GM06990 (cell line): Measurements from ENCODE around the gene ACCS.

Experiments
- DNase-seq: peaks from one replicate; pipeline ENCODE4 v3.0.0-alpha.2; 2011; ENCODE audit not compliant: insufficient read length; ENCODE audit errors: extremely low read depth
- H3K27me3 ChIP-seq: replicated peaks from 2 replicates; pipeline ENCODE4 v1.6.0; 2011; ENCODE audit warnings: low read length; ENCODE audit not compliant: control insufficient read depth, insufficient read depth
- H3K36me3 ChIP-seq: 2 replicates; pipeline ENCODE4 v1.5.1; 2011; ENCODE audit warnings: low read length; ENCODE audit not compliant: control insufficient read depth, insufficient read depth
- H3K4me3 ChIP-seq: replicated peaks from 2 replicates; pipeline ENCODE4 v1.5.1; 2011; ENCODE audit warnings: low read depth, mild to moderate bottlenecking, control low read depth, low read length
- CTCF ChIP-seq: IDR thresholded peaks from 2 replicates; pipeline ENCODE4 v1.5.1; 2011; ENCODE audit warnings: low read length, control low read depth, mild to moderate bottlenecking, inconsistent platforms; ENCODE audit not compliant: insufficient read depth, poor library complexity, severe bottlenecking

ACCS gene

GRCh38 chr11:44065161-44065661 is 859 bp upstream of the ACCS start:
- Histone ChIP-seq H3K36me3 (no peaks in the 10 kb centered on the region), H3K4me3 (no peak overlapping the region; the same call in 1 of the 2 replicates), H3K27me3 (no peaks in the 10 kb centered on the region)
- DNase-seq, result no peak
- TF ChIP-seq CTCF, result no peak

GRCh38 chr11:44066732-44067141 is 667 bp downstream of the ACCS start:
- Histone ChIP-seq H3K4me3 (peak overlapping the region; percentile 72), H3K36me3 (no peaks in the 10 kb centered on the region), H3K27me3 (no peaks in the 10 kb centered on the region)
- DNase-seq, result no peak
- TF ChIP-seq CTCF, result no peak

GRCh38 chr11:44067266-44067665 is 1.2 kb downstream of the ACCS start:
- Histone ChIP-seq H3K27me3 (no peaks in the 10 kb centered on the region), H3K4me3 (no peak overlapping the region), H3K36me3 (no peaks in the 10 kb centered on the region)
- TF ChIP-seq CTCF, result no peak
- no peak for DNase-seq

- H3K4me3 ChIP-seq, result no peak overlapping the region
- no peaks in the 10 kb centered on the region for H3K27me3 ChIP-seq
- H3K36me3 ChIP-seq, result no peaks in the 10 kb centered on the region
- no peak for DNase-seq
- no peak for TF ChIP-seq CTCF
Measured at GRCh38 chr11:44068180-44068579, 2.1 kb downstream of the ACCS start.

- DNase-seq, result no peak
- Histone ChIP-seq H3K27me3 (no peaks in the 10 kb centered on the region), H3K36me3 (no peaks in the 10 kb centered on the region), H3K4me3 (no peak overlapping the region)
- peak; percentile 12 for TF ChIP-seq CTCF
Measured at GRCh38 chr11:44071157-44071556, 5.1 kb downstream of the ACCS start.

GRCh38 chr11:44072757-44073658 is 6.9 kb downstream of the ACCS start:
- no peak for DNase-seq

More at GRCh38 chr11:44072757-44073658, 6.9 kb downstream of the ACCS start:
- Histone ChIP-seq H3K36me3 (no peaks in the 10 kb centered on the region), H3K4me3 (no peak overlapping the region), H3K27me3 (no peaks in the 10 kb centered on the region)
- TF ChIP-seq CTCF, result no peak
